Neural cell (in vitro differentiated cells): ENCODE data around the gene ARPC5.
"Not testable (repeated sequence)": the region's sequence is repeated elsewhere in the genome, so short reads cannot be mapped to it uniquely, and the experiment has no call there.

Source experiments
- RAD21 ChIP-seq: fragments of 450-650 bp; conservative IDR thresholded peaks from 2 replicates; pipeline ENCODE4 v1.6.1; 2014; ENCODE audit warnings: antibody characterized with exemption, mild to moderate bottlenecking, moderate library complexity
- TF ChIP-seq, protein P1 (sequence below): fragments of 450-650 bp; IDR thresholded peaks from 2 replicates; pipeline ENCODE4 v1.5.1; 2014; ENCODE audit warnings: antibody characterized with exemption, mild to moderate bottlenecking, moderate library complexity; ENCODE audit not compliant: poor library complexity, severe bottlenecking

DNA sequence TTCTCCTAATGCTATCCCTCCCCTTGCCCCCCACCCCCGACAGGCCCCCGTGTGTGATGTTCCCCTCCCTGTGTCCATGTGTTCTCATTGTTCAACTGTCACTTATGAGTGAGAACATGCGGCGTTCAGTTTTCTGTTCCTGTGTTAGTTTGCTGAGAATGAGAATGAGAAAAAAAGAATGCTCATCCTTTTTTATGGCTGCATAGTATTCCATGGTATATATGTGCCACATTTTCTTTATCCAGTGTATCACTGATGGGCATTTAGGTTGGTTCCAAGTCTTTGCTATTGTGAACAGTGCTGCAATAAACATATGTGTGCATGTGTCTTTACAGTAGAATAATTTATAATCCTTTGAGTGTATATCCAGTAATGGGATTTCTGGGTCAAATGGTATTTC, 43.8 kb upstream of the ARPC5 start:
- TF ChIP-seq, protein P1, sequence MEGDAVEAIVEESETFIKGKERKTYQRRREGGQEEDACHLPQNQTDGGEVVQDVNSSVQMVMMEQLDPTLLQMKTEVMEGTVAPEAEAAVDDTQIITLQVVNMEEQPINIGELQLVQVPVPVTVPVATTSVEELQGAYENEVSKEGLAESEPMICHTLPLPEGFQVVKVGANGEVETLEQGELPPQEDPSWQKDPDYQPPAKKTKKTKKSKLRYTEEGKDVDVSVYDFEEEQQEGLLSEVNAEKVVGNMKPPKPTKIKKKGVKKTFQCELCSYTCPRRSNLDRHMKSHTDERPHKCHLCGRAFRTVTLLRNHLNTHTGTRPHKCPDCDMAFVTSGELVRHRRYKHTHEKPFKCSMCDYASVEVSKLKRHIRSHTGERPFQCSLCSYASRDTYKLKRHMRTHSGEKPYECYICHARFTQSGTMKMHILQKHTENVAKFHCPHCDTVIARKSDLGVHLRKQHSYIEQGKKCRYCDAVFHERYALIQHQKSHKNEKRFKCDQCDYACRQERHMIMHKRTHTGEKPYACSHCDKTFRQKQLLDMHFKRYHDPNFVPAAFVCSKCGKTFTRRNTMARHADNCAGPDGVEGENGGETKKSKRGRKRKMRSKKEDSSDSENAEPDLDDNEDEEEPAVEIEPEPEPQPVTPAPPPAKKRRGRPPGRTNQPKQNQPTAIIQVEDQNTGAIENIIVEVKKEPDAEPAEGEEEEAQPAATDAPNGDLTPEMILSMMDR = not testable (repeated sequence)
- not testable (repeated sequence) for TF ChIP-seq RAD21
